Amniotic epithelial cell (primary cell): ENCODE results near the gene RPN1.
"Not testable (repeated sequence)": the region's sequence is repeated elsewhere in the genome, so short reads cannot be mapped to it uniquely, and the experiment has no call there.

ENCODE experiments used
- DNase-seq: peaks from one replicate; pipeline ENCODE4 v3.0.0-alpha.2; 2010; ENCODE audit warnings: low read depth

Gene RPN1

DNA sequence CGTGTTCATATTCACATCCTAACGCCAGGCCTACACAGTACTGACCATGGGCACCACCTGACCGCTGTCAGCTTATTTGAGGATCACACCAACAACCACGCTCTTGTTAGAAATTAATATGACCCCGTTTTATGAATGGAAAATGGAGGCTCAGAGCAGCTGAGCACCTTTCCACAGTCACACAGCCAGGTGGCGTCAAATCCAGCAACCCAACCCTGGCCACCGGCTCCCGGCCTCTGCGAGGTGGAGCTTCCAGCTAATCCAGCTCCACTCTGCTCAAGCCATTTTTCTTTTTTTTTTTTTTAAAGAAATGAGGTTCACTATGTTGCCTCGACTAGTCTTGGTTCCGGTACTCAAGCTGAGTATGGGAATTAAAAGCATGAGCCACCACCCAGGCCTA is 41.3 kb downstream of the RPN1 start:
- DNase-seq = no peak

DNA sequence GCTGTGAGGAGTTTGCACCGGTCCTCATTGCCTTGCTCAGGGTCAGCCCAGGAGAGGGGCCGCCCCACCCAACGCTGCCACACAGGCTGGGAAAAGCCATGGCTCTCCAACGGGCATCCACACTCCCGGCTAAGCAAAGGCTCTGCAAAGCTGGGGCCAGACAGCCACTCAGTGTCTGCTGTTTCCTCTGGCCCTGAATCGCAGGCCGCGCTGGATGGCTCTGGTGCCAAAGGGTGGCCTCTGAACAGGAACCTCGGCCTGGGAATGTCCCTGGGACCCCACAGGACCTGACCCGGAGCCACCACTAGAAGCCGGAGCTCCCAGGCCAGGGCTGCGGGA is 42.9 kb downstream of the RPN1 start:
- no peak for DNase-seq

DNA sequence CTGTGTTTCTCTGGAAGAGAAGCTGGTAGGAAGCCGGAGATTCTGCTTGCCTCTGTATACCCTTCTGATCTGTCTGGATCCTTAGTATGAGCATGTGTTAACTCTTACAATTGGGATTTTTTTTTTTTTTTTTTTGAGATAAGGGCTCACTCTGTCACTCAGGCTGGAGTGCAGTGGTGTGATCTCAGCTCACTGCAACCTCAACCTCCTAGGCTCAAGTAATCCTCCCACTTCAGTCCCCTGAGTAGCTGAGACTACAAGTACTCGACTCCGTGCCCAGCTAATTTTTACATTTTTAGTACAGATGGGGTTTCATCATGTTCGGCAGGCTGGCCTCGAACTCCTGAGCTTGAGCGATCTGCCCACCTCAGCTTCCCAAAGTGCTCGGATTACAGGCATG is 44.5 kb downstream of the RPN1 start:
- DNase-seq = no peak

DNA sequence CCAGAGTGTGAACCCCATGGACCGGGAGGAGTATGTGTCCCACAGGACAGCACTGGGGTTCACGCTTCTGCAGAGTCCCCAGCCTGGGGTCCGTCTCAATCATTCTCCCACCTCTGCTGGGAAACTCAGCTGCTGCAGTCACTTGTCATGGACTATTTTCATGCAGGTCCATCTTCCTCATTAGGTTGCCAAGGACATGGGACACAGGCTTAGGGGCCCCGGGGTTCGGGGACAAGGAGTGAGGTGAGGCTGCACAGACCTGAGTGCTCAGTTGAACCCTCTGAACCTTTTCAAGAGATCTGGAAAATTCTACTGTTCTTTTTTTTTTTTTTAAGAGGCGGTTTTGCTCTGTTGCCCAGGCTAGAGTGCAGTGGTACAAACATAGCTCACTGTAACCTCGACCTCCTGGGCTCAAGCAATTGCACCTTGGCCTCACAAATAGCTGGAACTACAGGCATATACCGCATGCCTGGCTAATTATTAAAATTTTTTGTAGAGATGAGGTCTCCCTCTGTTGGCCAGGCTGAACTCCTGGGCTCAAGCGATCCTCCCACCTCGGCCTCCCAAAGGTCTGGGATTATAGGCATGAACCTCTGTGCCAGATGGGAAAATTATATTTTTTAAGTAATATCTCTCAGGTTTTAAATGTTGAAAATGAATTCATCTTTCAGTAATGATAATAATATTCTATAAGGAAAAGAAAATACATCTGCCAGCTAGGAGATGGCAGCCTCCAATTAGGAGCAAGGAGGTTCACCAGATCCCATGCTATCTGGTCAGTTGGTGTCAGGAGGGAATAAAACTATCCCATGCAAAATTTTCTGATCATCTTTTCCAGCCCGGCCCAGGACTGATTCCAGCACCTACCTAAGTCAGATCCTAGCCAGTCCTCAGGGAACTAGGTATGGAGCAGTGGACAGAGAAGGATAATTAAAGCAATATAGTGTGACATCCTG is 45.2 kb downstream of the RPN1 start:
- no peak for DNase-seq

DNA sequence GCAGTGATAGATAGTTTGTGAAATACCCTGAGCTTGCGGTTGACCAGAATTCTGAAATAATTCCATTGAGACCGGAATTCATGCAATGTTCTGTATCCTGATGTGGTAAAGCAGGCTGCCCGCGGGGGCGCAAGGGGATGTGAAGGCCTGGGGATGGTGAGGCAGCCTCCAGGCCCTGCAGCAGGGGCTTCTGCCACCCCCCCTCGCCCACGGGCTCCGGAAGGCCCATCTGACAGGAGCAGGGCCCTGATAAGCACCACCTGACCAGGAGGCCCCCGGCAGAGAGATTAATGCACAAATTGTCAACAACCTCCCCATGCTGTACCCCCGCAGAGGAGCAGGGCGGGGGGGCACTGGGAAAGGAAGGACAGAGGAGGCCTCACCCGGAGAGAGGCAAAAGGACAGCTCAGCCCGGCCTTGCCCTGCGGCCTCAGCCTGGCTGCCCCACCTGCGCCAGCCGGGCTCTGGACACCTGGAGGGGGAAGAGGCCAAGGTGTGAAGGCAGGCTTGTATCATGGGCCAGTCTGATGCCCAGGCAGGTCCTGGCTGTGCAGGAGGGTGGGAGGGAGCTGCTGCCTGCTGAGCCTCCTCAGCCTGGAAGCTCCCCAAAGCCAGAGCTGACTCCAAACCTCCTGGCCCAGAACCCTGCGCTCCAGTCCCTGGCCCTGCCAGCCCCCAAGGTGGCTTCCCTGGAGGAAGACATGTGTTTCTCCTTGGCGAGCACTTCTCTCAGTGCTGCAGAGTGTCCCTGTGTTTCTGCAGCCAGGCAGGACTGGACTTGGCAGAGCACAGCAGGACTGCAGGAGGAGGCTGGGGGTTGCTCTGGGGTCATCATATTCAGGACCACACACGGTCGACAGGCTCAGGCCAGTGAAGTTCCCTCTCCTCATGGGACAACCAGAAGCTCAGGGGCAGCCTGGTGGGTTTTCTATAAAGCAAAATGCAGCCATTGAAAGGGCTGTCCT is 46.5 kb downstream of the RPN1 start:
- peak; percentile 34 for DNase-seq

DNA sequence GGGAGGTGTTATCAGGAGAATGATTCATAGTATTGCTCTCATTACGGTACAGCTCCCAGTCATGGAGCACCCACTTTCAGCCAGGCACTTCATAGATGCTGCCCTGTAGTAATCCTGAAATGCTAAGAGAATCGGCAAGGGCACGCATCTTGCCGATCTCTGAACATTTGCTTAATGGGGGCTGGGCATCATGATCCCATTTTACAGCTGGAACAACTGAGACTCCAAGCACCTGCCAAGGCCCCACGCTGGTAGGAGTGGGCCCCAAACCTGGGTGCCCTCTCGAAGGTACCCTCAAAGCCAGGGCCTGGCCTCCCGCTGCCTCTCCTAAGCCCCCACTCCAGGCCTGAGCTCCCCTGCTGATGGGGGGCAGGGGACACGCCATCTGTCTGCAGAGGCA is 47.3 kb downstream of the RPN1 start:
- no peak for DNase-seq

DNA sequence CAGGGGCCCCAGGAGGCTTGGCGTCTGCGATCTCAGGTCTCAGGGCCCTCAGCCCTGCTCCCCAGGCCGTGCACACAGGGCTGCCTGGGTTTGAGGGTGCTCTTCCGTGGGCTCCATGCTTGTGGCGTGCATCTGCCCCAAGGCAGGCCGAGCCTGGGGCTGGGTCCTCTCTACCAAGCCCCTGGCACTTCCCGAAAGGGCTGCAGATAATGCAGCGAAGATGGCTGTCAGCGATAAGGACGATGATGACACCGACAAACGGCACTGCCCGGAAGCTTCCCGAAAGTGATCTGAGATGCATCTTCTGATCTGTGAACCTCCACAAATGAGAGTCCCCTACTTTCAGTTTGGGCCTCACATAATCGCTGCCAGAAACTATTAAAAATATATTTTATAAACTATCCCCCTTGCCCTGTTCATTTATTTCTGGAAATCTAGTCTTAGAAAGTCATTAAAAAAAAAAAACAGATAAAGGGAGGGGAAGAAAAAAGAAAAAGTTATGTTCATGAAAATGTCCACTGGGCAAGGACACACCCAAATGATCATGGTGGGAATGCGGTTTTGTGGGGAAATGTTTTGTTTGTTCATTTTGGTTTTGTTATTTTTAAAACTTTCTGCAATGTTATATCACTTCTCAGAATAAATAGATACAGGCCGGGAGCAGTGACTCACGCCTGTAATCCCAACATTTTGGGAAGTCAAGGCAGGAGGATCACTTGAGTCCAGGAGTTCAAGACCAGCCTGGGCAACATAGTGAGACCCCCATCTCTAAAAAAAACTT is 51.5 kb downstream of the RPN1 start:
- no peak for DNase-seq

DNA sequence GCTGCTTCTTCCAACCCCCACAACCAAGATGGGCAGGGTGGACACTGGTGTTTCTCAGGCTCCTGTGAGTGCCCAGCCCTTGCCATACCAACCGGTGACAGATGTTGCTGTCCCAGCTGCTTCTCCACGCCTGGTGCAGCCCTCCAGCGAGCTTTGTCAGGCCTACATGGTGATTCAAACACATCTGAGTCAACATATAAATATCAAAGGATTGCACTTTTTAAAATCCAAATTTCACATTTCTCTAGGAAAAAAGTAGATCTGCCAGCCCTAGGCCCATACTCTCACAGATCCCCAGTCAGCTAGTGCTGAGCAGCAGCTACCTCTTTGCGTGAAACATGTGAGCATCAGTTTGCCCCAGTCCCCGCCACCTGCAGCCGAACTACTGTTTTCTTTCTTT is 52.7 kb downstream of the RPN1 start:
- DNase-seq = no peak

DNA sequence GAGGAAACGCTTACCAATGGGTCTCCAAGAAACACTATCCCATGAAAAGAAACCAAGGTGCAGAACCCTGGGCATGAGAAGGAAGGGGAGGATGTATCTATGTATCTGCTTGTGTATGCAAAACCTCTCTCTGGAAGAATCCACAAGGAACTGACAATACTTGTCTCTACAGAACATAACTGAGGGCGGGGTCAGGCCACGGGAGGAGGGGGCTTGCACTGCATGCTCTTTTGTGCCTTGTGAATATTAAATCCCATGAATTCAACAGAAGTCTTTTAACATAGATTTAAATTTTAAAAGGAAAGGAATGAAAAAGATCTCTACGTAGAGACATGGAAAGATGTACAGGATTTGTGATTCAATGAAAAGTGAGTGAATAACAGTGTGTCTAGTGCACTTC is 57.8 kb downstream of the RPN1 start:
- DNase-seq = no peak

DNA sequence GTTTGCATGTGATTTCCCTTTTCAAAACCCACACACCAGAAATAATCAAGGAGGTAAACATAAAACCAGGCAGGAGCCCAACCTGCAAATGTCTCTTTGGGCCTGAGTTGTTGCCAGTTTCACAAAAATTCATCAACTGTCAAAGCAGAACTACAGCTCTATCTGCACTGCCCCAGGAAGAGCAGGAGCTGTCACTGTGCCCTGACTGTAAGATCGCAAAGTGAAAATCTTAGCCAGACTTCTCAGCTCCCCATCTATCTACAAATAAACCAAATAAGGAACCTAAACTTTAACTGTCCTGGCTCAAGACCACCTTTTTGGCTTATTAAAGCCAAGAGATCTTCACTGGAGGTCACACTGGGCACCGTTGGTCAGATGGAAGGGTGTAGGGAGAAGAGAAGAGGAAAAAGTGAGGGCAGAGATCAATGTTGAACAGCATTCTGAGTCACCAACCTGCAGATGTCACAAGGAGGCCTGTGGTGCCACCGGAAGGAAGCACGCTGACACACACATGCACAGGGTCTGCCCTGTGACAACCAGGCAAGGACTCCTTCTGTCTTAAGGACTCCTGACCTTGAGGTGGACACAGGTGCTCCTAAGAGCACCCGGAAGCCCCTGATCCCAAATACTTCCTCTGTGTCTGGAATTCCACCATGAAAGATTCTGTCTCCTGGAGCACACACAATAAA is 58.7 kb downstream of the RPN1 start:
- no peak for DNase-seq

DNA sequence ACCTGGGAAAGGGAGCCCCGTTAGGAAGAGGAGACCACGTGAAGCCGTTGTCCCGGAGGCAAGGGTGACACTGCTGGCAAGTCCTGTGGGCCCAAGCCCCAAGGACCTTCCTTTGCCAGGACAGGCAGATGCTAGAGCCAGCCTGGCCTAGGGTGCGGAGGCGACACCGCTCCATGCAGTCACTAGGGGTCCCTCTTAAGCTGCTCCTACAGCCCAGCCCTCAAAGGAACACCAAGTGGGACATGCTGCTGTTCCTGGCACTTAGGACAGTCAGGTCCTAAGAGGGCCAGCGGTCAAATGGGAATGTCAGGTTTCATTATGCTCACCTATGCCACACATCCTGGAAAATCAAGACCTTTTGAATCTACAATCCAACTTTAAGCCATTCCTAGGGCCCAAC is 59.7 kb downstream of the RPN1 start:
- no peak for DNase-seq

DNA sequence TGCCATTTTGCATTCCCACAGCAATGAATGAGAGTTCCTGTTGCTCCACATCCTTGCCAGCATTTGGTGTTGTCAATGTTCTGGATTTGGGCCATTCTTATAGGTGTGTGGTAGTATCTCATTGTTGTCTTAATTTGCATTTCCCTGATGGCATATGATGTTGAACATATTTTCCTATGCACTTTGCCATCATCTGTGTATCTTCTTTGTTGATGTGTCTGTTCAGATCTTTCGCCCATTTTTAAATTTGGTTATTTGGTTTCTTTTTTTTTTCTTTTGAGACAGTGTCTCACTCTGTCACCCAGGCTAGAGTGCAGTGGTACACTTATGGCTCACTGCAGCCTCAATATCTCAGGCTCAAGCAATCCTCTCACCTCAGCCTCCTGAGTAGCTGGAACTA is 60.6 kb downstream of the RPN1 start:
- not testable (repeated sequence) for DNase-seq

DNA sequence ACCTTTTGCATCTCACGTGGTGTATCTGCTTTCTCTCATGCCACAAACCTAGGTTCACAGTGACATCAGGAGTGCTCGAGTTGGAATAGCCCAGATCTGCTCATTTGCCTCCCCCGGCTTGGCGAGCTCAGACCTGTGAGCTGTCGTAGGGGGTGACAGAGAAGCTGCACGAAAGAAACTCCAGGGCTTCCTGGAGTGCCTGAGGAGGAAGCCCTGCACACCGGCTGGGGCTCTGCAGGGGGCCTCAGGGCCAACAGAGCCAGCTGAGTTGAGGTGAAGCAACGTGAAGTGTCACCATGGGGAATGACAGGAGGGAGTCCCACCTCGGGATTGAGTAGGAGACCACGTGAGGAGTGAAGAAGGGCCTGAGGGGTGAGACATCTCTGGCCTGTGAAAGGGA is 62.5 kb downstream of the RPN1 start:
- DNase-seq = no peak

DNA sequence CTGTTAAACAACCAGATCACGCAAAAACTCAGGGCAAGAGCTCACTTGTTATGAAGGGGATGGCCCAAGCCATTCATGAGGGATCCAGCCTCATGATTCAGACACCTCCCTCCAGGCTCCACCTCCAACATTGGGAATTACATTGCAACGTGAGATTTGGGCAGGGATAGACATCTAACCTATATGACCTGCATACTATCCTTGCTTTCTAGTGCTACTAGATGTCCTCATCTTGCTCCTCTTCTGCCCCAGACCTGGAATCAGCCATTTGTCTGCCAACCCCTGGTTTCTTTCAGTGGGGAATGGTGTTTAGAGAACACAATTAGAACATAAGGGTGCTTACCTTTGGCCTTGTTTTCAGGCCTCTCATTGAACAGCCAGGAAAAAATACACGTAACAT is 63.2 kb downstream of the RPN1 start:
- DNase-seq = no peak

DNA sequence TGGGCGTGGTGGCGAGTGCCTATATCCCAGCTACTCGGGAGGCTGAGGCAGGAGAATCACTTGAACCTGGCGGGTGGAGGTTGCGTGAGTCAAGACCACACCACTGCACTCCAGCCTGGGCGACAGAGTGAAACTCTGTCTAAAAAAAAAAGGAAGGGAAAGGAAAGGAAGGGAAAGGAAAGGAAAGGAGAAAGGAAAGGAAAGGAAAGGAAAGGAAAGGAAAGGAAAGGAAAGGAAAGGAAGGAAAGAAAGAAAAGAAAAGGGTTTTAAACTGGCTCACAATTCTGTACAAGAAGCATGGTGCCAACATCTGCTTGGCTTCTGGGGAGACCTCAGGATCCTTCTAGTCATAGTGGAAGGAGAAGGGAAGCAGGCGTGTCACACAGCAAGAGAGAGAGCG is 63.7 kb downstream of the RPN1 start:
- DNase-seq = not testable (repeated sequence)

DNA sequence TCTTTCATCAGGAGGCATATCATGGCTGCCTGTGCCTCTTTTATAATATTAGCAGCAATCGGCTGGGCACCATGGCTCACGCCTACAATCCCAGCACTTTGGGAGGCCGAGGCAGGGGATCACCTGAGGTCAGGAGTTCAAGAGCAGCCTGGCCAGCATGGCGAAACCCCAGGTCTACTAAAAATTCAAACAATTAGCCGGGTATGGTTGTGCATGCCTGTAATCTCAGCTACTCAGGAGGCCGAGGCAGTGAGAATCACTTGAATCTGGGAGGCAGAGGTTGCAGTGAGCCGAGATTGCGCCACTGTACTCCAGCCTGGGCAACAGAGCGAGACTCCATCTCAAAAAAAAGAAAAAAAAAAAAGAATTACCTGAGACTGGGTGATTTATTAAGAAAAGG is 64.2 kb downstream of the RPN1 start:
- not testable (repeated sequence) for DNase-seq

DNA sequence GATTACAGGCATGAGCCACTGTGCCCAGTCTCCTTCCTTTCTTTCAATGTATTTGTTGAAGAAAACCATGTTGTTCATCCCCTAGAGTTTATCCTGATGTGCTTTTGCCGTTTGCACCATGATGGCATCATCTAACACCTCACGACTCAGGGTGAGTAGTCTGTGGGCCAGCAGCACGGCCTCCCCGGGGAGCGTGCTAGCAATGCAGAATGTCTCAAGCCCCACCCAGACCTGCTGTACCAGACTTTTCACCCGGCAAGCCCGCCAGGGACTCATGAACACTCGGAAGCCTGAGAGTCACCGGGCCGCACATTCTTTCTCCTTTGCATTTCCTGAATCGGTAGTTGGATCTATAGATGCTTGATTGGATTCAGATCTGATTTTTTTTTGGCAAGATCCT is 64.6 kb downstream of the RPN1 start:
- DNase-seq = no peak

DNA sequence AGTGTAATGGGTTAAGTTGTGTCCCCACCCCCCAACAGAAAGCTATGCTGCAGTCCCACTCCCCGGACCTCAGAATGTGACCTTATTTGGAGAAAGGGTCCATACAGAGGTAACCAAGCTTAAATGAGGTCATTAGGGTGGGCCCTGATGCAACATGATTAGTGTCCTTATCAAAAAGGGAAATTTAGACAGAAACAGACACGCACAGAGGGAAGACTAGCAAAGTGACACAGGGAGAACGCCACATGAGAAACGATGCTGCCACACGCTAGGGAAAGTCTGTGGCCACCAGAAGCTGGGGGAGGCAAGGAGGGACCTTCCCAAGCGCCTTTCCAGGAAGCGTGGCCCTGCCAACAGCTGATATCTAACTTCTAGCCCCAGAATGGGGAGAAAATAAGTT is 65.4 kb downstream of the RPN1 start:
- DNase-seq = no peak

DNA sequence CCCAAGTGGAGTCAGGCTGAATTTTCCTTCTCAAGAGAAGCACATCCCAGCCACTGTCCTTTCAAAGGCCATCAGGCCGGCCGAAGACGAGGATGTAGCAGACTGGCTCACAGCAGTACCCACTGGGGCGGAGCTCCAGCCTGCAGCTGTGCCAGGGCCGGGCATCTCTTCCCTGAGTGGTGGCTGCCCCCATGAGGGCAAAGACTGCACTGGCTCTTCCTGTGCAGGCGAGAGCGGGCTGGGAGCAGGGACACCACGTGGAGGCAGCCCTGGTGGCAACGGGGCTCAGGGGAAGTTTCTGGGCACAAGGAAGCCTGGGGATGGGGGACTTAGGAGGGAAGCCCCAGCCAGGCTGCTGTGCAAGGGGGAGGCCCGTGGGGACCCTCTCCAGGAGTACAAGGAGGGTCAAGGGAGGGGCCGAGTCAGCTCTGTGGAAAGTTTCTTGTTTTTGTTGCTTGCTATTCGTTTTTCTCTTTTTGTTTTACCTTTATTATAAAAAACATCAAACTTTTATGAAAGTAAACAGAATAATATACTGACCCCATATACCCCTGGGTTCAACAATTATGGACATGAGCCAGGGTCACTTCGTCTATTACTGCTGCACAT is 66.1 kb downstream of the RPN1 start:
- peak; percentile 49 for DNase-seq

DNA sequence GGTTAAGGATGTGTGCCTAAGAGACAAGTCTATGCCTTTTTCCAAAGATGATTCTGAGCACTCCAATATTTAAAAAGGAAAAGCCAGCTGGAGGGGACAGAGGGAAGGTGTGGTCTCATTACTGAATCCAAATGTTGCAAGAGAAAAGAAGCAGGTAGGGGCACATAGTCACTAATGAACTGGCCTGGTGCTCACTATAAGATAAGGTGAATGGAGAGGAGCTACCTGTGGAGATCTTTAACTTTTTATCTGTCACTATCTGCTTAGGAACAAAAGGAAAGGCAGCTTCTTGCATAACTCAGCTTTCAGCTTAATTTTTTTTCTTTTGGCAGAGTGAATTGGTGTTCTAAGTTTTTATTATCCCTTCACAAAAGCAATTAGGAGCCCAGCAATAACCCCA is 69.1 kb downstream of the RPN1 start:
- no peak for DNase-seq

DNA sequence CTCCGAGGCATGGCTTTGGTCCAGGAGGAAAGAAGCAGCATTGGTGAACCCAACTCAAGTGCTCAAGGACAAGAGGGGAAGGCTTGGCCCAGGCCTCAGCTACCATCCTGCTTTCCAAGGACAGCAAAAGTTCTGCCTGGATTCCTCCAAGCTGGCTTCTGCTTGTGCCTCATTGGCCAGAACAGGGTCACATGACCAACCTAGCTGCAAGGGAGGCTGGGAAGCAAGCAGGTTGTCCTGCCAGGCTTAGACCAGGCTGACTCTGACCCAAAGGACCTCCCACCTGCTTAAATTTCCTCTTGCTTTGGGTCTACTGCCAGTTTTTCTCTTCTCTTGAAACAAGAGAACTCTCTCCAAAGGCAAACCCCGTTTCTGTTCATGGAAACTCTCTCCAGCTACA is 70.7 kb downstream of the RPN1 start:
- DNase-seq = no peak
